DND-41 (cell line): Measurements from ENCODE around the gene MAGI1.

Source experiments
- CTCF ChIP-seq: IDR thresholded peaks from 2 replicates; pipeline ENCODE4 v1.5.1; 2012; ENCODE audit warnings: borderline replicate concordance, low read length, moderate library complexity, mild to moderate bottlenecking; ENCODE audit not compliant: poor library complexity, severe bottlenecking; ENCODE audit errors: extremely low read depth
- EZH2 ChIP-seq: IDR thresholded peaks from 3 replicates; pipeline ENCODE4 v1.6.1; 2012; ENCODE audit warnings: borderline replicate concordance, low read depth, mild to moderate bottlenecking, moderate library complexity, low read length, inconsistent platforms; ENCODE audit not compliant: severe bottlenecking

- TF ChIP-seq EZH2 (no peak), CTCF (no peak)
Observed at GRCh38 chr3:65739901-65740541, 298.7 kb downstream of the MAGI1 start.
